Type B pancreatic cell (in vitro differentiated cells): ENCODE results near the gene TMEM178B. TPM values are rescaled to one million over a fixed set of nuclear protein-coding genes. Genes with fewer than 3 reads are reported as not detected.

Experiments
- DNase-seq: peaks from one replicate; pipeline ENCODE4 v3.0.0; 2021; ENCODE audit warnings: mixed read lengths; ENCODE audit not compliant: unreplicated experiment; ENCODE audit errors: extremely low spot score
- H3K27ac Mint-ChIP-seq: 2 replicates; pipeline ENCODE4 v1.8.0; 2021; ENCODE audit warnings: mild to moderate bottlenecking, mixed read lengths
- H3K27me3 Mint-ChIP-seq: 2 replicates; pipeline ENCODE4 v1.8.0; 2021; ENCODE audit warnings: mixed read lengths
- H3K36me3 Mint-ChIP-seq: 2 replicates; pipeline ENCODE4 v1.8.0; 2021; ENCODE audit warnings: mixed read lengths
- H3K4me1 Mint-ChIP-seq: one replicate; pipeline ENCODE4 v1.8.0; 2021; ENCODE audit warnings: mixed read lengths; ENCODE audit not compliant: unreplicated experiment
- H3K4me3 Mint-ChIP-seq: 2 replicates; pipeline ENCODE4 v1.8.0; 2021; ENCODE audit warnings: mild to moderate bottlenecking, mixed read lengths
- H3K9me3 Mint-ChIP-seq: 2 replicates; pipeline ENCODE4 v1.8.0; 2021; ENCODE audit warnings: mixed read lengths
- CTCF ChIP-seq: fragments of 200-600 bp; sonication (generic); conservative IDR thresholded peaks from 2 replicates; pipeline ENCODE4 v1.5.0; 2021; ENCODE audit warnings: antibody characterized with exemption, mild to moderate bottlenecking
- total RNA-seq: library from RNA; stranded (reverse); gene quantifications from 2 replicates; pipeline ENCODE4 v1.2.1, GENCODE V29; 2021; ENCODE audit warnings: low replicate concordance

The TMEM178B gene
- total RNA-seq, 1 donor from 2014 or later, result 8.7 TPM

- H3K9me3 Mint-ChIP-seq, result no peaks in the 10 kb centered on the region
- no peaks in the 10 kb centered on the region for H3K36me3 Mint-ChIP-seq
These were observed 261.3 kb downstream of the TMEM178B start for GRCh38 chr7:141335164-141335563.

GRCh38 chr7:141339603-141340002 lies 265.7 kb downstream of the TMEM178B start:
- DNase-seq, result no peak
- Mint-ChIP-seq H3K36me3 (no peaks in the 10 kb centered on the region), H3K9me3 (no peaks in the 10 kb centered on the region), H3K4me3 (no peak overlapping the region), H3K27me3 (no peaks in the 10 kb centered on the region), H3K27ac (no peak overlapping the region), H3K4me1 (no peaks in the 10 kb centered on the region)
- TF ChIP-seq CTCF, result no peak

More at GRCh38 chr7:141335164-141335563, 261.3 kb downstream of the TMEM178B start:
- DNase-seq, result no peak
- Mint-ChIP-seq H3K4me1 (no peaks in the 10 kb centered on the region), H3K27ac (no peak overlapping the region), H3K4me3 (no peak overlapping the region), H3K27me3 (no peaks in the 10 kb centered on the region)
- TF ChIP-seq CTCF, result no peak

- DNase-seq, result no peak
- Mint-ChIP-seq H3K9me3 (no peaks in the 10 kb centered on the region), H3K36me3 (no peaks in the 10 kb centered on the region), H3K27me3 (no peaks in the 10 kb centered on the region), H3K27ac (no peak overlapping the region), H3K4me1 (no peaks in the 10 kb centered on the region), H3K4me3 (no peak overlapping the region)
- no peak for TF ChIP-seq CTCF
These were observed 267.1 kb downstream of the TMEM178B start for GRCh38 chr7:141340991-141341390.

GRCh38 chr7:141342621-141343408 lies 269.0 kb downstream of the TMEM178B start:
- Mint-ChIP-seq H3K36me3 (no peaks in the 10 kb centered on the region), H3K27ac (no peak overlapping the region), H3K27me3 (peaks cover 4% of the 10 kb centered on the region), H3K4me1 (no peaks in the 10 kb centered on the region), H3K4me3 (no peak overlapping the region), H3K9me3 (no peaks in the 10 kb centered on the region)
- no peak for DNase-seq
- no peak for TF ChIP-seq CTCF

GRCh38 chr7:141344153-141344935 lies 270.5 kb downstream of the TMEM178B start:
- H3K4me1 Mint-ChIP-seq, result no peaks in the 10 kb centered on the region

More at GRCh38 chr7:141344153-141344935, 270.5 kb downstream of the TMEM178B start:
- Mint-ChIP-seq H3K36me3 (no peaks in the 10 kb centered on the region), H3K27me3 (peaks cover 4% of the 10 kb centered on the region), H3K9me3 (no peaks in the 10 kb centered on the region), H3K4me3 (no peak overlapping the region), H3K27ac (no peak overlapping the region)
- DNase-seq, result no peak
- no peak for TF ChIP-seq CTCF
